Fibroblast of lung (primary cell): ENCODE data around the gene UTS2R. TPM values are rescaled to one million over a fixed set of nuclear protein-coding genes. Genes with fewer than 3 reads are reported as not detected.

Experiments used
- DNase-seq, 2 donors: peaks; one replicate each; pipeline versions ENCODE4 v3.0.0 to v3.0.0-alpha.2; 2010; ENCODE audit warnings: low read depth in 2 of 2
- H2AFZ ChIP-seq: 2 replicates; pipeline ENCODE4 v1.5.1; 2012; ENCODE audit warnings: low read length, control low read depth, inconsistent platforms
- H3K27ac ChIP-seq: 2 replicates; pipeline ENCODE4 v1.5.1; 2011; ENCODE audit warnings: low read length, control low read depth; ENCODE audit not compliant: insufficient read depth
- H3K27me3 ChIP-seq: 2 replicates; pipeline ENCODE4 v1.5.1; 2011; ENCODE audit warnings: mild to moderate bottlenecking, low read length; ENCODE audit not compliant: control insufficient read depth, insufficient read depth
- H3K36me3 ChIP-seq: 2 replicates; pipeline ENCODE4 v1.5.1; 2011; ENCODE audit warnings: low read length; ENCODE audit not compliant: control insufficient read depth, insufficient read depth
- H3K4me1 ChIP-seq: 2 replicates; pipeline ENCODE4 v1.5.1; 2011; ENCODE audit warnings: low read length; ENCODE audit not compliant: control insufficient read depth, insufficient read depth; ENCODE audit errors: extremely low read depth
- H3K4me2 ChIP-seq: 2 replicates; pipeline ENCODE4 v1.5.1; 2011; ENCODE audit warnings: low read length, control low read depth; ENCODE audit not compliant: insufficient read depth; ENCODE audit errors: extremely low read depth
- H3K4me3 ChIP-seq, 4 experiments: fragments of 200-600 bp in 1 of 4; sonication (generic) in 1 of 4; replicated peaks in 1 of 4; 2 replicates each; pipeline ENCODE4 v1.5.1; 2011 to 2016; ENCODE audit warnings: low read length in 4 of 4, low read depth in 3 of 4, mild to moderate bottlenecking in 3 of 4, control low read depth in 2 of 4, inconsistent platforms in 1 of 4, mixed read lengths in 1 of 4; ENCODE audit not compliant: insufficient read depth in 1 of 4; ENCODE audit errors: control extremely low read depth in 1 of 4
- H3K79me2 ChIP-seq: 2 replicates; pipeline ENCODE4 v1.5.1; 2012; ENCODE audit warnings: mild to moderate bottlenecking, low read length, inconsistent platforms; ENCODE audit not compliant: control insufficient read depth, insufficient read depth
- H3K9ac ChIP-seq: 2 replicates; pipeline ENCODE4 v1.5.1; 2011; ENCODE audit warnings: mild to moderate bottlenecking, low read length, control low read depth; ENCODE audit not compliant: insufficient read depth
- H3K9me3 ChIP-seq: 2 replicates; pipeline ENCODE4 v1.5.1; 2012; ENCODE audit warnings: low read depth, low read length; ENCODE audit not compliant: control insufficient read depth, insufficient read depth
- H4K20me1 ChIP-seq: 2 replicates; pipeline ENCODE4 v1.5.1; 2011; ENCODE audit warnings: low read length; ENCODE audit not compliant: control insufficient read depth, insufficient read depth; ENCODE audit errors: extremely low read depth
- EZH2 ChIP-seq: IDR thresholded peaks from 2 replicates; pipeline ENCODE4 v1.5.1; 2012; ENCODE audit warnings: low read length, control low read depth, mild to moderate bottlenecking; ENCODE audit errors: missing control alignments
- polyA plus RNA-seq, 2 donors: library from polyadenylated mRNA; depleted of rRNA in 1 of 2; stranded (reverse) in 1 of 2; unstranded in 1 of 2; fragments of >200 nt; gene quantifications; 2 replicates each; pipeline ENCODE4 v1.2.1, GENCODE V29; 2011 to 2012; ENCODE audit warnings: missing spikeins in 1 of 2
- total RNA-seq: library from RNA; depleted of rRNA; stranded (reverse); fragments of >200 nt; gene quantifications from 2 replicates; pipeline ENCODE4 v1.2.1, GENCODE V29; 2014
- TF ChIP-seq, protein P1 (sequence below), 2 donors: IDR thresholded peaks in 1 of 2; conservative IDR thresholded peaks in 1 of 2; 1 replicate in 1 of 2; 2 replicates in 1 of 2; pipeline ENCODE4 v1.5.1; 2011 to 2012; ENCODE audit warnings: low read length in 2 of 2, control low read depth in 1 of 2, inconsistent platforms in 1 of 2, low read depth in 1 of 2, mild to moderate bottlenecking in 1 of 2

UTS2R gene
- total and polyA plus RNA-seq, 2 donors (not counting 1 experiment from before 2014, with no cell fraction given) = not detected

DNA sequence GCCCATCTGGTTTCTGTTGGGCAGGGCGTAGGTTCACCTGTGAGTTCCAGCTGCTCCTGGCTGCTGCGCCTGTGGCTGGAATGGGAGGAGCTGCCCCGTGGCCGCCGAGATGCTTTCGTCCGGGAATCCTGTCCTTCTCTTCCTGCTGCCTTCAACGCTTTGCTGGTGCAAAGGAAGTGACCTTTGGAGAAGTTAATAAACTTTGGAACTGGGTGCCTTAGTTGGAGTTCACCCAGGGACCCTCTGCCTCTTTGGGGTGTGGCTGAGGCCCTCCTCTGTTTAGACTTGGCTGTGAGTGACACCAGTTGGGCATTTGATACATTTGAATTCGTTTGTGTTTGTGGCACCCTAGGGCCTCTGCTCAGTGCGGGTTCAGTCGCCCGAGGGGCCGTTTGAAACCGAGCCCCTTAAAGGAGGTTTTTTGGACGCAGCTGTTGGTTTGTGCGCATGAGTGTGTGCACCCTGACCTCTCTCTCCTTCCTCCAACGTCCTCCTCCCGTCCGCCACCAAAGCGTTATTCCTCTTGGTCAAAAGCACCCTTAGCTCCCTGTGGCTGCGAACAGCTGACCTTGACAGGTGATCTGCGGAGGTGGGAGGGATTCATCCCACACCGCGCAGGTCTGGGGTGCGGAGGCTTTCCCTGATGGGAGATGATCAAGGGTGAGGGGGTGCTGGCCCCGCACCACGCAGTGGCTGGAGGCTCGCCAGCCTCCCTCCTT lies 29.0 kb upstream of the UTS2R start:
- Histone ChIP-seq H3K27me3 (no peaks in the 10 kb centered on the region), H4K20me1 (no peaks in the 10 kb centered on the region), H3K9ac (no peak overlapping the region), H3K4me3 (no peak overlapping the region), H3K27ac (no peak overlapping the region), H3K4me2 (no peak overlapping the region), H3K9me3 (no peaks in the 10 kb centered on the region), H2AFZ (no peak overlapping the region), H3K79me2 (no peaks in the 10 kb centered on the region), H3K4me1 (peaks cover 8% of the 10 kb centered on the region), H3K36me3 (no peaks in the 10 kb centered on the region)
- TF ChIP-seq, protein P1, sequence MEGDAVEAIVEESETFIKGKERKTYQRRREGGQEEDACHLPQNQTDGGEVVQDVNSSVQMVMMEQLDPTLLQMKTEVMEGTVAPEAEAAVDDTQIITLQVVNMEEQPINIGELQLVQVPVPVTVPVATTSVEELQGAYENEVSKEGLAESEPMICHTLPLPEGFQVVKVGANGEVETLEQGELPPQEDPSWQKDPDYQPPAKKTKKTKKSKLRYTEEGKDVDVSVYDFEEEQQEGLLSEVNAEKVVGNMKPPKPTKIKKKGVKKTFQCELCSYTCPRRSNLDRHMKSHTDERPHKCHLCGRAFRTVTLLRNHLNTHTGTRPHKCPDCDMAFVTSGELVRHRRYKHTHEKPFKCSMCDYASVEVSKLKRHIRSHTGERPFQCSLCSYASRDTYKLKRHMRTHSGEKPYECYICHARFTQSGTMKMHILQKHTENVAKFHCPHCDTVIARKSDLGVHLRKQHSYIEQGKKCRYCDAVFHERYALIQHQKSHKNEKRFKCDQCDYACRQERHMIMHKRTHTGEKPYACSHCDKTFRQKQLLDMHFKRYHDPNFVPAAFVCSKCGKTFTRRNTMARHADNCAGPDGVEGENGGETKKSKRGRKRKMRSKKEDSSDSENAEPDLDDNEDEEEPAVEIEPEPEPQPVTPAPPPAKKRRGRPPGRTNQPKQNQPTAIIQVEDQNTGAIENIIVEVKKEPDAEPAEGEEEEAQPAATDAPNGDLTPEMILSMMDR (conservative IDR thresholded peaks at IDR 0.05 in 1 of 2, IDR thresholded peaks at IDR 0.05 in 1 of 2; ENCODE audit: low read depth in 1 of 2, low read length in 2 of 2) = no peak
- no peak for TF ChIP-seq EZH2
- DNase-seq = no peak

- DNase-seq = no peak
These were observed 28.0 kb upstream of the UTS2R start for GRCh38 chr17:82343560-82343959.

GRCh38 chr17:82344175-82344907 lies 27.2 kb upstream of the UTS2R start:
- TF ChIP-seq EZH2 = no peak
- TF ChIP-seq, protein P1 (conservative IDR thresholded peaks at IDR 0.05 in 1 of 2, IDR thresholded peaks at IDR 0.05 in 1 of 2; ENCODE audit: low read depth in 1 of 2, low read length in 2 of 2) = no peak
- no peaks in the 10 kb centered on the region for H3K36me3 ChIP-seq
- no peak overlapping the region for H3K4me3 ChIP-seq
- H3K27me3 ChIP-seq = peaks cover 6% of the 10 kb centered on the region
- H3K9ac ChIP-seq = no peak overlapping the region
- H3K79me2 ChIP-seq = no peaks in the 10 kb centered on the region
- no peak overlapping the region for H2AFZ ChIP-seq
- no peak overlapping the region for H3K27ac ChIP-seq
- peaks cover 2% of the 10 kb centered on the region for H3K4me1 ChIP-seq
- no peaks in the 10 kb centered on the region for H3K9me3 ChIP-seq
- no peak overlapping the region for H3K4me2 ChIP-seq
- no peaks in the 10 kb centered on the region for H4K20me1 ChIP-seq
- no peak for DNase-seq

More at GRCh38 chr17:82343560-82343959, 28.0 kb upstream of the UTS2R start:
- Histone ChIP-seq H3K27ac (no peak overlapping the region), H3K27me3 (no peaks in the 10 kb centered on the region), H3K4me2 (no peak overlapping the region), H3K9me3 (no peaks in the 10 kb centered on the region), H4K20me1 (no peaks in the 10 kb centered on the region), H3K9ac (no peak overlapping the region), H2AFZ (no peak overlapping the region), H3K4me3 (no peak overlapping the region), H3K36me3 (no peaks in the 10 kb centered on the region), H3K79me2 (no peaks in the 10 kb centered on the region), H3K4me1 (peaks cover 8% of the 10 kb centered on the region)
- no peak for TF ChIP-seq EZH2
- TF ChIP-seq, protein P1 (conservative IDR thresholded peaks at IDR 0.05 in 1 of 2, IDR thresholded peaks at IDR 0.05 in 1 of 2; ENCODE audit: low read depth in 1 of 2, low read length in 2 of 2) = no peak
